NOMO-1 treated with dmso at 0.1 percent for 144 hours (cell line): ENCODE measurements around the gene NR2F1.

Experiments
- DNase-seq: peaks from one replicate; lab custom pipeline; 2025; ENCODE audit not compliant: unreplicated experiment; lab: John Stamatoyannopoulos, UW

NR2F1 gene

DNA sequence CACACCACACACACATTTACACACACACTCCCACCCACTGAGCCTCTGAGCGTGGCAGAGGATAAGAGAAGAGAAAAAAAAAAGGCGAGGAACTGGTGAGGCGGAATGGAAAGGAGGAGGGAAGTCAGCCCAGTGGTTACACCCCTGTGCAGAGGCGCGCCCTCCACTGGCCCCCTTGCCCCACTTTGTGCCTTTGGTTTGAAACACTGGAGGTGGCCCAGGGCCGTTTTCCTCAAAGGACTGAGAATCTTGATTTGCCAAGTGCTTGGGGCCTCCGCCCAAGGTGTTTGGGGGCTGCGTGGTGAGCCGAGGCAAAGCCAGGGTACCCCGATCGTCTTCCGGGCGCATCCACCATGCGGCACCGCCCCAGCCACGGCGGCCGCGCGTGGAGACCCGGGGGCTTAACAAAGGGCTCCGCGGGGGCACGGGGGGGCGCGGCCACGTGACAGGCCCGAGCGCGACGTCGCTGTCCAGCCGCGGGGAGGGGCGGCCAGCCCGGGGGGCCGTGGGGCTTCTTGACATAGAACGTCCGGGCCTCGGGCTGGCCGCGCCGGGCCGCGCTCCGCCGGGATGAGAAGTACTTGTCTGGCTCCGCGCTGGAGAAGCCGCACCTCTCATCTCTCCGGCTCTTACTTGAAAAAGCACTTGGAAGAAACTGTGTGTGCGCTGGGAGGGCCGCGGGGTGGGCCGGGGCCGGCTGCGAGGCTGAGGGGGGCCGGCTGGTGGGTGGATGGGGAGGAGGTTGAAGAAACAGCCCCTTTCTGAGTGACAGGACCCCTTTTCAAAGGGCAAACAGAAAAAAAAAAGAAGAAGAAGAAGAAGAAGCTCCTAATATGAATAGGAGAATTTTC lies 21.0 kb downstream of the NR2F1 start:
- DNase-seq = no peak

DNA sequence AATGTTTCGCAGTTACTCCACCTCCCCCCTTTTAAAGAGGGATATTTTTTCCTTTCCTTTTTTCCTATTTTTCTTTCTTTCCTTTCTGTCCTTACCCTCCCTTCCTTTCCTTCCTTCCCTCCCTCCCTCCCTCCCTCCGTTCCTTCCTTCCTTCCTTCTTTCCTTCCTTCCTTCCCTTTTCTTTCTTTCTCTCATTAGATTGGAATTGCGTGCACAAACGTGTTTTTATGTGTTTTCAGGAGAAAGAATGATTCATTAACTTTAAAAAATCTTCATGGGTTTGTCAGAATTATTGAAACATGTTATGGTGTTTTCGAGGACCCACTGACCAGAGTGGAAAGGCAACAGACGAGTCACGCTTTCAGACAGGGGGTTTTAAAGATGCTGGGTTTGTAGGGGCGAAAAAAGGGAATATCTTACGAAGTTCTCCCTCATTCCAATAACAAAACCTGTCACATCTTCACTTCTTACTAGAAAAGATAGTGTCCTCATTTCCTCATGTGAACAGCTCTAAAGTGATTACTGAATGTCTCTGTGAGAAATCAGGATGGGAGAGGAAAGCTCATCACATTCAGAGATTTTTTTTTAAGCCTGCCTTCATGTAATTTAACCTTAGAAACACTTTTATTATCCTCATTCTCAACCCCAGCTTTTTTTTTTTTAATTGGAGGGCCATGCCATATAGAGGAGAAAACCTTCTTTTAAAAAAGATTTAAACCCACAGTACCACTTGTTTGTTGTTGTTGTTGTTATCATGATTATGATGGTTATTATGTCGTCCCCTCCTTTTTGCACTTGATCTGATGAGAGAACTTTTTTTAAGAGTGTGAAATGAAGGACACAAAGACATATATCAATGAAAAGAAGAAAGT lies 21.9 kb downstream of the NR2F1 start:
- no peak for DNase-seq

DNA sequence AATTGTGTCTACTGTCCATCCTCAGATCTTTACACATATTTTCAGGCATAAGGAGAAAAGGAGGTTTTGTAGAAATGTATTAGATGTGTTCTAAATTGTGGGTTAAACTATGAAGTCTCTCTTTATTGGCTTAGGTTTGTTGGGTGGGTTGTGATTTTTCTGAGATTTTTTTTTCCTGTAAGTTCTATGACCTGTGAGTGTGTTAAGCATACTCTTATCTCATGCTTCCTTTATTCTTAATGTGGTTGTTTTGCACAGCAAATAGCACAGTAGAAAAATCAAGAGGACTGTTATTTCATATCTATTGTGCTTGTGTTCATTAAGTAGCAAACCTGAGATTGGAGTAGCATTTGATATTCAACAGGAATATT lies 23.3 kb downstream of the NR2F1 start:
- DNase-seq = no peak

- DNase-seq = no peak
These were observed 24.6 kb downstream of the NR2F1 start for GRCh38 chr5:93607367-93608258.

- DNase-seq = no peak
These were observed 25.8 kb downstream of the NR2F1 start for GRCh38 chr5:93608855-93609254.

- DNase-seq = no peak
These were observed 26.7 kb downstream of the NR2F1 start for GRCh38 chr5:93609762-93610161.

- no peak for DNase-seq
These were observed 27.7 kb downstream of the NR2F1 start for GRCh38 chr5:93610581-93611272.

DNA sequence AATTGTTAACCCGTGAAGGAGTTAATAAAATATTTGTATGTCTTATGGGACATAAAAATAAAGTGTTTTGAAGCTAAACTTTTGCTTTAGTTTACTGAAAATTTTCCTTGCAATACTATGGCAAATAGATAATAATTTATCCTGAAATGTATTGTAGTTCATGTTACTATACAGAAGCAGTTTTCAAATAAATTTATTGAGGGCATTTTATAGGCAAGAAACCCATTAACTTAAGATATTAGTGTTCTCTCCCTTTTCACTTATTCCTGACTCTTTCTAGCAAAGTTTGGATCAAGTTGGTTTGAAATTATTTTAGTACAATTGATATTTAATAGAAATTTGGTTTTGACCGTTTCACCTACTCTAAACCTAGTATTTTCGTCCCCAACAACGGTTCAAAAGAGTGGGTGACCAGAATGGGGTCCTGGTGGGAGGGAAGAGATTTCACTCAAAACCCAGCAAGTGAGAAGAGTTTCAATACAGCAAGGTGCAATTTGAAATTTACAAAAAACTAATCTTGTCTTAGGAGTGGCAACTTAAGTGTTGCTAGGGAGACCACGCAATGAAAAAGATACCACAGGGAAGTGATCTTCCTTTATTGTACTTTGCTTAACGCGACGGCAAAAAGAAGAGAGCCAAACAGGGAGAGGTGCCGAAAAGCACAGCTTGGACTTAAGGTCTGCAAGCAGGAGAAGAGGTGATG lies 28.4 kb downstream of the NR2F1 start:
- no peak for DNase-seq

GRCh38 chr5:93611976-93612854 lies 29.2 kb downstream of the NR2F1 start:
- DNase-seq = peak; percentile 5

DNA sequence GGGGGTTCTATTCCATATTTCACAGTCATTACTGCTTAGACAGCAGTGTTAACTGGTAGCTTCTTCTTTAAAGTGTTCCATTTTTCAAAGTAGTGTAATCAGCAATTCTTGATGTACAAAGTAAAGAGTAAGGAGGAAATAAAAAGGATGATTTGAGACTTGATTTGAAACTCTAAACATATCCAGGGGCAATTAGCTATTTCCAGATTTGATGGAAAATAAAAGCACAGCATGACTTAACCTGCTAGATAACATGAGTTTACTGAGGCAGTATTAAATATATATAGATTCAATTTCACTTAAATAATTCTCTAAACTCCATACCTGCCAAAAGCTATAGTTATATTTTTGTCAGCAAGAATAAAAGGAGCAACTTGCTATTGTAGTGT lies 29.8 kb downstream of the NR2F1 start:
- DNase-seq = no peak

- no peak for DNase-seq
These were observed 33.6 kb downstream of the NR2F1 start for GRCh38 chr5:93616538-93617174.

- DNase-seq = peak; percentile 67
These were observed 37.7 kb downstream of the NR2F1 start for GRCh38 chr5:93620487-93621326.

GRCh38 chr5:93621327-93621798 lies 38.3 kb downstream of the NR2F1 start:
- no peak for DNase-seq

DNA sequence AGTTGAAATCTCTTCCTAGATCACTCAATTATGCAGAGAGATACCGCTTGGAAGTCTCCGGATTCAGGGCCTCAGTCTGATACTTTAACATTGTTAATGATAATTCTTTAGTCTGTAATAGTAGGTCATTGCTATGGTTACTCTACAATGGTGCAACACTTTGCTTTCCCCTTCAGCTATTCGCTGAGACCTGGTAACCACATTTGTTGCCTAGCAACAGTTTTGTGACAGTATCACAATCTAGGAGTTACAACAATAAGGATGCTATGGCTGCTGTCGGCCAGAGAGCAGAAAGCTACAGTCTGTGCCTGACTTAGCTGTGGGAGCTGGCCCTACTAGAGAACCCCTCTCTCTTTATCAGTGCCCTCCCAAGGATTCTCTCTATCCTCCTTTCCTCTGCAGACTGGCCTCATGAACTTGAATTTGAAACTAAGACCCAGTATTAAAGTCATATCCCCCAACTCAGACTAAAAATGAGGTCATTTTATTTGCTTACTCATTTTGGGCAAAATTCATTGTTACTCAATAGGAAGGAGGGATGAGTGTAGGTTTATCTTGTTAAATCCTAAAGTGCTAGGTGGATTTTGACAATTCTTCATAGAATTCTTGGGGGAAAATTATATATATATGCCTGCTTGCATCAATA lies 39.3 kb downstream of the NR2F1 start:
- DNase-seq = no peak

- DNase-seq = no peak
These were observed 40.1 kb downstream of the NR2F1 start for GRCh38 chr5:93623153-93623552.

- no peak for DNase-seq
These were observed 43.8 kb downstream of the NR2F1 start for GRCh38 chr5:93626801-93627200.

GRCh38 chr5:93632327-93632726 lies 49.3 kb downstream of the NR2F1 start:
- no peak for DNase-seq
